Endothelial cell of umbilical vein (primary cell): ENCODE measurements around the gene TFG. TPM values are rescaled to one million over a fixed set of nuclear protein-coding genes. Genes with fewer than 3 reads are reported as not detected.

Experiments used
- BruUV-seq: library from RNA; stranded (reverse); fragments of 400-500 nt; replicated peaks from 2 replicates; lab custom pipeline; 2021; lab: Mats Ljungman, UMichigan
- CTCF ChIA-PET: fragments of 300-600, 350-600 bp; sonication (Branson Sonifier 250); formaldehyde crosslinking; loops from one replicate; lab custom pipeline; 2021; ENCODE audit warnings: antibody characterized with exemption, inconsistent platforms; lab: Charles Lee
- POLR2A ChIA-PET: fragments of 300-600, 350-600 bp; sonication (Branson Sonifier 250); formaldehyde crosslinking; loops from one replicate; lab custom pipeline; 2021; ENCODE audit warnings: antibody characterized with exemption, inconsistent platforms; lab: Charles Lee
- DNase-seq: peaks from one replicate; pipeline ENCODE4 v3.0.0-alpha.2; 2011; ENCODE audit warnings: low read depth, low spot score
- FAIRE-seq: peaks from 2 replicates; lab custom pipeline; 2011; peaks lifted over from hg19 to GRCh38; lab: Jason Lieb, UNC
- H2AFZ ChIP-seq: 2 replicates; pipeline ENCODE4 v1.6.0; 2012; ENCODE audit warnings: low read depth, low read length, control low read depth, inconsistent platforms
- H3K27ac ChIP-seq: 2 replicates; pipeline ENCODE4 v1.5.1; 2011; ENCODE audit warnings: low read depth, mild to moderate bottlenecking, control low read depth, low read length, moderate library complexity; ENCODE audit not compliant: insufficient read depth
- H3K27me3 ChIP-seq, 2 experiments: 2 replicates each; pipeline versions ENCODE4 v1.6.0 to v1.6.1; 2011; ENCODE audit warnings: low read length in 2 of 2, mixed read lengths in 1 of 2; ENCODE audit not compliant: control insufficient read depth in 2 of 2, insufficient read depth in 2 of 2
- H3K36me3 ChIP-seq, 2 experiments: 2 replicates in 1 of 2; 3 replicates in 1 of 2; pipeline ENCODE4 v1.5.1; 2011; ENCODE audit warnings: low read length in 2 of 2, mild to moderate bottlenecking in 1 of 2, moderate library complexity in 1 of 2; ENCODE audit not compliant: control insufficient read depth in 2 of 2, insufficient read depth in 2 of 2; ENCODE audit errors: extremely low read depth in 1 of 2
- H3K4me1 ChIP-seq: 3 replicates; pipeline ENCODE4 v1.5.1; 2011; ENCODE audit warnings: mild to moderate bottlenecking, low read length; ENCODE audit not compliant: control insufficient read depth, insufficient read depth; ENCODE audit errors: extremely low read depth
- H3K4me2 ChIP-seq: 2 replicates; pipeline ENCODE4 v1.6.1; 2011; ENCODE audit warnings: low read length, control low read depth, mixed read lengths; ENCODE audit not compliant: insufficient read depth
- H3K4me3 ChIP-seq, 3 experiments: fragments of 200-600 bp in 1 of 3; sonication (generic), shearing (Covaris generic) in 1 of 3; replicated peaks in 1 of 3; 2 replicates each; pipeline ENCODE4 v1.5.1; 2011 to 2016; ENCODE audit warnings: control low read depth in 3 of 3, low read length in 3 of 3, mild to moderate bottlenecking in 2 of 3, inconsistent platforms in 1 of 3, low read depth in 1 of 3, moderate library complexity in 1 of 3; ENCODE audit not compliant: insufficient read depth in 1 of 3
- H3K79me2 ChIP-seq: 2 replicates; pipeline ENCODE4 v1.6.0; 2012; ENCODE audit warnings: low read length, inconsistent platforms; ENCODE audit not compliant: control insufficient read depth, insufficient read depth
- H3K9ac ChIP-seq: replicated peaks from 2 replicates; pipeline ENCODE3; 2011; ENCODE audit warnings: low read length, control low read depth; ENCODE audit not compliant: insufficient read depth; ENCODE audit errors: extremely low read depth
- H3K9me1 ChIP-seq: replicated peaks from 3 replicates; pipeline ENCODE4 v1.6.0; 2011; ENCODE audit warnings: mild to moderate bottlenecking, low read length; ENCODE audit not compliant: control insufficient read depth, insufficient read depth; ENCODE audit errors: extremely low read depth
- H3K9me3 ChIP-seq: replicated peaks from 2 replicates; pipeline ENCODE4 v1.5.1; 2012; ENCODE audit warnings: low read length, inconsistent platforms; ENCODE audit not compliant: control insufficient read depth, insufficient read depth
- H4K20me1 ChIP-seq: replicated peaks from 2 replicates; pipeline ENCODE3; 2011; ENCODE audit warnings: mild to moderate bottlenecking, low read length; ENCODE audit not compliant: control insufficient read depth, insufficient read depth; ENCODE audit errors: extremely low read depth
- EZH2 ChIP-seq: IDR thresholded peaks from 2 replicates; pipeline ENCODE4 v1.6.1; 2012; ENCODE audit warnings: borderline replicate concordance, low read depth, mild to moderate bottlenecking, moderate library complexity, low read length, inconsistent platforms; ENCODE audit not compliant: severe bottlenecking
- FOS ChIP-seq: IDR thresholded peaks from 2 replicates; pipeline ENCODE4 v1.6.1; 2011; ENCODE audit warnings: mild to moderate bottlenecking, low read length, moderate library complexity, borderline replicate concordance; ENCODE audit not compliant: insufficient read depth
- GATA2 ChIP-seq: IDR thresholded peaks from 2 replicates; pipeline ENCODE4 v1.7.0; 2011; ENCODE audit warnings: low read depth, mild to moderate bottlenecking, moderate library complexity, mixed read lengths, low read length; ENCODE audit not compliant: insufficient read length, insufficient read depth
- JUN ChIP-seq: IDR thresholded peaks from 2 replicates; pipeline ENCODE4 v1.6.1; 2011; ENCODE audit warnings: borderline replicate concordance, low read depth; ENCODE audit not compliant: insufficient read length, insufficient read depth
- MYC ChIP-seq: IDR thresholded peaks from one replicate; pipeline ENCODE4 v1.6.1; 2011; ENCODE audit warnings: mild to moderate bottlenecking, low read depth, low read length
- POLR2A ChIP-seq: IDR thresholded peaks from 2 replicates; pipeline ENCODE4 v1.6.1; 2012; ENCODE audit warnings: low read depth, mild to moderate bottlenecking, control low read depth, low read length
- POLR2AphosphoS5 ChIP-seq: IDR thresholded peaks from 2 replicates; pipeline ENCODE4 v1.6.1; 2012; ENCODE audit warnings: low read depth, mild to moderate bottlenecking, control low read depth, low read length, moderate library complexity; ENCODE audit not compliant: insufficient read depth
- dilution Hi-C: fragments of 300-500 bp; cut with MboI; formaldehyde crosslinking; loops from one replicate; pipeline ENCODE4 v1.15.0; 2019; ENCODE audit warnings: low sequenced_read_pairs; ENCODE audit not compliant: extremely low pct_ligation_motif_present
- intact Hi-C: fragments of 100-400 bp; cut with micrococcal nuclease; formaldehyde crosslinking; loops from one replicate; pipeline ENCODE4 v1.10.0; 2022
- polyA plus RNA-seq, 4 experiments: library from polyadenylated mRNA; depleted of rRNA in 3 of 4; stranded (reverse) in 3 of 4; unstranded in 1 of 4; fragments of >200 nt; gene quantifications; 2 replicates each; pipeline versions ENCODE4 v1.2.1 to v1.2.3, GENCODE V29; 2011 to 2012; ENCODE audit warnings: missing spikeins in 1 of 4
- total RNA-seq: library from RNA; stranded (reverse); gene quantifications from 2 replicates; pipeline ENCODE4 v1.2.3, GENCODE V29; 2021
- TF ChIP-seq, protein P1 (sequence below), 2 donors: IDR thresholded peaks; 1 replicate in 1 of 2; 2 replicates in 1 of 2; pipeline ENCODE4 v1.5.1; 2011; ENCODE audit warnings: low read length in 2 of 2, mild to moderate bottlenecking in 2 of 2, moderate library complexity in 2 of 2, control low read depth in 1 of 2, inconsistent platforms in 1 of 2, low read depth in 1 of 2; ENCODE audit not compliant: insufficient read depth in 1 of 2; ENCODE audit errors: extremely low read depth in 1 of 2
- TF ChIP-seq, protein P2 (sequence below): IDR thresholded peaks from 2 replicates; pipeline ENCODE4 v1.6.1; 2011; ENCODE audit not compliant: insufficient read depth, insufficient read length

Gene TFG
- total and polyA plus RNA-seq, 2 donors (not counting 3 experiments of a cell fraction or from before 2014, with no cell fraction given), result 106 to 154 TPM

DNA sequence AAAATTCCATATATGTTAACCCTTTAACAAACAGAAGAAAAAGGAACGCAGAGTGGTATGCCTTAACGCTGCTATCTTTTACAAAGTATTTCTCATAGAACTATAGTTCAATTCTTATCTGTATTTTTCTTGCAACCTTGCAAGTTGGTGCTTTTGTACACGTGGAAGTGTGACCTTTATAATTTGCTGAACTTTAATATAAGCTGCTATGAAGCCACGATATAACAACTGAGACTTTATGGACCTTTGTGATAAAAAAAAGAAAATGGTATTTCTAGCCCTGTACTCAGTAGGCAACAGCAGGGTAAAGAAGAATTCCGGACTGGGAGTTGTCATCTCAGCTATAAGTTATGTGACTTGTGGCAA lies 6.3 kb upstream of the TFG start:
- H2AFZ ChIP-seq, result no peak overlapping the region
- H3K9ac ChIP-seq, result no peak overlapping the region
- H4K20me1 ChIP-seq, result no peaks in the 10 kb centered on the region
- ChIA-PET POLR2A (no interaction called here), CTCF (interaction anchor here (0.8 to 1.1 kb wide), 3 partner anchors 20 to 240 kb away, joined by 3 to 5 read pairs (median 3); no protein-coding TSS in a partner anchor)
- intact Hi-C loops, result loop anchor here (10.0 kb wide), 1 partner anchor 208 kb away; the partner anchor contains the start of gene TMEM45A
- TF ChIP-seq, protein P1, sequence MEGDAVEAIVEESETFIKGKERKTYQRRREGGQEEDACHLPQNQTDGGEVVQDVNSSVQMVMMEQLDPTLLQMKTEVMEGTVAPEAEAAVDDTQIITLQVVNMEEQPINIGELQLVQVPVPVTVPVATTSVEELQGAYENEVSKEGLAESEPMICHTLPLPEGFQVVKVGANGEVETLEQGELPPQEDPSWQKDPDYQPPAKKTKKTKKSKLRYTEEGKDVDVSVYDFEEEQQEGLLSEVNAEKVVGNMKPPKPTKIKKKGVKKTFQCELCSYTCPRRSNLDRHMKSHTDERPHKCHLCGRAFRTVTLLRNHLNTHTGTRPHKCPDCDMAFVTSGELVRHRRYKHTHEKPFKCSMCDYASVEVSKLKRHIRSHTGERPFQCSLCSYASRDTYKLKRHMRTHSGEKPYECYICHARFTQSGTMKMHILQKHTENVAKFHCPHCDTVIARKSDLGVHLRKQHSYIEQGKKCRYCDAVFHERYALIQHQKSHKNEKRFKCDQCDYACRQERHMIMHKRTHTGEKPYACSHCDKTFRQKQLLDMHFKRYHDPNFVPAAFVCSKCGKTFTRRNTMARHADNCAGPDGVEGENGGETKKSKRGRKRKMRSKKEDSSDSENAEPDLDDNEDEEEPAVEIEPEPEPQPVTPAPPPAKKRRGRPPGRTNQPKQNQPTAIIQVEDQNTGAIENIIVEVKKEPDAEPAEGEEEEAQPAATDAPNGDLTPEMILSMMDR (IDR thresholded peaks at IDR 0.05; ENCODE audit: extremely low read depth in 1 of 2, insufficient read depth in 1 of 2, low read depth in 1 of 2, low read length in 2 of 2), result no peak
- TF ChIP-seq JUN, result no peak
- TF ChIP-seq POLR2AphosphoS5, result no peak
- no peak for TF ChIP-seq POLR2A
- TF ChIP-seq, protein P2, sequence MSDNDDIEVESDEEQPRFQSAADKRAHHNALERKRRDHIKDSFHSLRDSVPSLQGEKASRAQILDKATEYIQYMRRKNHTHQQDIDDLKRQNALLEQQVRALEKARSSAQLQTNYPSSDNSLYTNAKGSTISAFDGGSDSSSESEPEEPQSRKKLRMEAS, result no peak
- no peak for TF ChIP-seq GATA2
- TF ChIP-seq EZH2, result no peak
- TF ChIP-seq FOS, result no peak
- TF ChIP-seq MYC, result no peak
- no peaks in the 10 kb centered on the region for H3K4me1 ChIP-seq
- H3K4me2 ChIP-seq, result no peak overlapping the region
- BruUV-seq, result no TSS peak
- no peaks in the 10 kb centered on the region for H3K36me3 ChIP-seq
- H3K9me1 ChIP-seq, result no peaks in the 10 kb centered on the region
- H3K27me3 ChIP-seq, result peaks cover 10 to 20% of the 10 kb centered on the region in 2 experiments
- H3K27ac ChIP-seq, result no peak overlapping the region
- FAIRE-seq, result no peak
- H3K4me3 ChIP-seq, result no peak overlapping the region
- DNase-seq, result no peak
- H3K9me3 ChIP-seq, result no peaks in the 10 kb centered on the region
- H3K79me2 ChIP-seq, result no peaks in the 10 kb centered on the region
- dilution Hi-C loops, result no loop called here
